ENCODE results near the gene SCNN1A. TPM values are rescaled to one million over a fixed set of nuclear protein-coding genes. Genes with fewer than 3 reads are reported as not detected.

SCNN1A gene
- total RNA-seq, 4 donors from 2014 or later, result 229 to 449 (median 336) TPM

DNA sequence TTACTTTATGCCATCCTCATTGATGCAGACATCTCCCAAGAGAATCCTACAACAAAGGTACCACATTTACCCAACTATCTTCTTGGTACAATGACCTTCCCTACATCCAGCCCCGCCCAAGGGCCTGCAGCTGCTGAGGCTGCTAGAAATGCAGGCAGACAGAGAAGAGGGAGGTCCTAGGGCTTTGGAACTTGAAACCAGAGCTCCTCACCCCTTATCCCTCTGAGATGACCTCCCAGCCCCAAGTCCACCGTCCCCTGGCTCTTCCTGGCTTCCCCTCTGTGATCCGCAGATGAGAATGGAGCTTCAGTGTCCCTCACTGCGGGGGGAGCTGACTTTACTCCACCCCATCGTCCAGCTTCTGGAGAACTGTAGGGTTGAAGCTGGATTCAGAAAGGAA lies 31.8 kb downstream of the SCNN1A start:
- WGBS, 2 donors, result 56 to 65% methylated on average over 5 of the region's 5 CpGs
- no peak for TF ChIP-seq POLR2A (IDR thresholded peaks at IDR 0.05)
- TF ChIP-seq, protein P1, sequence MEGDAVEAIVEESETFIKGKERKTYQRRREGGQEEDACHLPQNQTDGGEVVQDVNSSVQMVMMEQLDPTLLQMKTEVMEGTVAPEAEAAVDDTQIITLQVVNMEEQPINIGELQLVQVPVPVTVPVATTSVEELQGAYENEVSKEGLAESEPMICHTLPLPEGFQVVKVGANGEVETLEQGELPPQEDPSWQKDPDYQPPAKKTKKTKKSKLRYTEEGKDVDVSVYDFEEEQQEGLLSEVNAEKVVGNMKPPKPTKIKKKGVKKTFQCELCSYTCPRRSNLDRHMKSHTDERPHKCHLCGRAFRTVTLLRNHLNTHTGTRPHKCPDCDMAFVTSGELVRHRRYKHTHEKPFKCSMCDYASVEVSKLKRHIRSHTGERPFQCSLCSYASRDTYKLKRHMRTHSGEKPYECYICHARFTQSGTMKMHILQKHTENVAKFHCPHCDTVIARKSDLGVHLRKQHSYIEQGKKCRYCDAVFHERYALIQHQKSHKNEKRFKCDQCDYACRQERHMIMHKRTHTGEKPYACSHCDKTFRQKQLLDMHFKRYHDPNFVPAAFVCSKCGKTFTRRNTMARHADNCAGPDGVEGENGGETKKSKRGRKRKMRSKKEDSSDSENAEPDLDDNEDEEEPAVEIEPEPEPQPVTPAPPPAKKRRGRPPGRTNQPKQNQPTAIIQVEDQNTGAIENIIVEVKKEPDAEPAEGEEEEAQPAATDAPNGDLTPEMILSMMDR (IDR thresholded peaks at IDR 0.05), result no peak
- Histone ChIP-seq H3K27me3 (no peaks in the 10 kb centered on the region), H3K4me1 (peaks cover 35 to 70% of the 10 kb centered on the region in 2 donors), H3K27ac (peak overlapping the region; percentile 14 to 100 (median 100)), H3K9me3 (no peaks in the 10 kb centered on the region), H3K4me3 (replicated peaks in 1 of 3) (no peak overlapping the region), H3K36me3 (no peaks in the 10 kb centered on the region)
- DNase-seq, result no peak
- intact Hi-C loops (cut with DNase I), result no loop called here

DNA sequence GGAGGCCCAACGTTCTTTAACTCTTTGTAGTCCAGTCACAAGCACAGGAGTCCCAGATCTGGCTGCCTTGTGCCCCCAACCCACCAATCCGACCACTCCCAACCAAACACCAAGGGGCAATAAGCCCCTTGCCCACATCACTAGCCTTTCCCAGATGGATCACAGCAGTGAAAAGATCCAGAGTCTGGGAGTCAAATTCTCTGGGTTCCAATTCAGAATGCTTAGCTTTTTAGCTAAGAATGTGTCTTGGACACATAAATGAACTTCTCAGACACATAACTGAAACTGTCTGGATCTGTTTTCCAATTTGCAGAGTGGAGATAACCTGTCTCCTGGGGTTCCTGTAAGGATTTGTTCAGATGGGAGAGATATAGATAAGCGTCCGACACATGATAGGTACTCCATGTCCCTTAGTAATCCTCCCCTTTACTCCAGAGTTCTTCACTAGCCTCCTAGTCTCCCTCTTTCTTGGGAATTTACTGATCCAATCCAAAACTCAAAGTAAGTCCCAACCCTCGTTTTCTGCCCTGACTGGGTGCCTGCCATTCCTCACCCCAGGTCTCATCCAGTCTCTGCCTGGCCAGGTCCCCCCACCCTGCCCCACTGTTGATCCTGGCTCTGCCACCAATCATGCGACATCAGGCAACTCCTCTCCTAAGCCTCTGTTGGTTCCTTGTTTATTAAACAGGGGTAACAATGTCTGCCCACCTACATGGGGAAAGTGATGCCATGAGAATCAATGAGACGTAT lies 33.0 kb downstream of the SCNN1A start:
- TF ChIP-seq, protein P1 (IDR thresholded peaks at IDR 0.05), result no peak
- TF ChIP-seq POLR2A (IDR thresholded peaks at IDR 0.05), result no peak
- 50 to 51% methylated on average over 7 of the region's 7 CpGs for WGBS, 2 donors
- DNase-seq, result no peak
- Histone ChIP-seq H3K4me3 (replicated peaks in 1 of 3) (peak overlapping the region in 2 of 3 donors; percentile 66 to 95), H3K27me3 (no peaks in the 10 kb centered on the region), H3K4me1 (peaks cover 36 to 70% of the 10 kb centered on the region in 2 donors), H3K27ac (peak overlapping the region; percentile 98 to 100 (median 100)), H3K36me3 (no peaks in the 10 kb centered on the region), H3K9me3 (no peaks in the 10 kb centered on the region)
- intact Hi-C loops (cut with DNase I), result no loop called here

DNA sequence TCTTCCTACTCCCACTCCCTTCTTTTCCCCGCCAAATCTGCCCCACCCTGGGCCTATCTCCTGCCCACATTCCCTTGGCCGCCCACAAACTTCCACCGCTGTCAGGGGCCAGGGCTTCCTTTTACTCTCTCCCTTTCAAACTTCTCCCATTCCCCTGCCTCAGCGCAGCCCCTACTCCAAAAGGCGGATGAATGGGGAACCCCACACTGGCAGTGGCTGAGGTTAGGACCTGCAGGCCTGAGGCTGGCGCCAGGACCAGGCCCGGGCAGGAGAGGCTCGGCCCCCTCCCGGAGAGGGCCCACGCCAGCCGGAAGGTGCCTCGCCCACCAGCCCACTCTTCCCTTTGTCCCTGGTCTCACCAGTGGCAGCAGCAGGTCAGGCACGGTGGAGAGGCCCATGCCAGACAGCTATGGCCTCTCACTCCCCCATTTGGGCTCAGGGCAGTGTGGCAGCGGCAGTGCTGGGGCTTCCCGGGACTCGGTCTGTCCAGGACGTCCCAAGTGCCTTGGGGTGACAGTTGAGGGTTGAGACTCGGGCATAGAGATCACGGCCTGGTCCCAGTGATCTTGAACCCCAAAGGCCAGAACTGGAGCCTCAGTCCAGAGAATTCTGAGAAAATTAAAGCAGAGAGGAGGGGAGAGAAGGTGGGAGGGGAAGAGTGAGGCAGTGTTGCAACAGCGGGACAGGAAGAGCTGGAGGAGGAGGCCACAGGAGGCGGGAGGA lies 33.8 kb downstream of the SCNN1A start, which contains the start of gene TNFRSF1A:
Gene TNFRSF1A, minus strand, starts transcription at position 660 of the 723 bp plus-strand sequence. Its CDS starts 262 bp downstream, at position 398.
- peak; percentile 77 to 79 for DNase-seq
- no peaks in the 10 kb centered on the region for H3K36me3 ChIP-seq
- intact Hi-C loops (cut with DNase I), result no loop called here
- 0% methylated on average over 14 to 19 of the region's 21 CpGs for WGBS, 2 donors
- no peaks in the 10 kb centered on the region for H3K27me3 ChIP-seq
- H3K9me3 ChIP-seq, result no peaks in the 10 kb centered on the region
- H3K27ac ChIP-seq, result peak within 1 kb of the TSS; percentile 98 to 100 (median 100)
- peaks cover 40 to 70% of the 10 kb centered on the region in 2 donors for H3K4me1 ChIP-seq
- peak; percentile 41 to 89 for TF ChIP-seq POLR2A (IDR thresholded peaks at IDR 0.05)
- TF ChIP-seq, protein P1 (IDR thresholded peaks at IDR 0.05), result peak in 1 of 6 experiments; percentile 2
- H3K4me3 ChIP-seq (replicated peaks in 1 of 3), result peak within 1 kb of the TSS; percentile 66 to 95 (median 91)

DNA sequence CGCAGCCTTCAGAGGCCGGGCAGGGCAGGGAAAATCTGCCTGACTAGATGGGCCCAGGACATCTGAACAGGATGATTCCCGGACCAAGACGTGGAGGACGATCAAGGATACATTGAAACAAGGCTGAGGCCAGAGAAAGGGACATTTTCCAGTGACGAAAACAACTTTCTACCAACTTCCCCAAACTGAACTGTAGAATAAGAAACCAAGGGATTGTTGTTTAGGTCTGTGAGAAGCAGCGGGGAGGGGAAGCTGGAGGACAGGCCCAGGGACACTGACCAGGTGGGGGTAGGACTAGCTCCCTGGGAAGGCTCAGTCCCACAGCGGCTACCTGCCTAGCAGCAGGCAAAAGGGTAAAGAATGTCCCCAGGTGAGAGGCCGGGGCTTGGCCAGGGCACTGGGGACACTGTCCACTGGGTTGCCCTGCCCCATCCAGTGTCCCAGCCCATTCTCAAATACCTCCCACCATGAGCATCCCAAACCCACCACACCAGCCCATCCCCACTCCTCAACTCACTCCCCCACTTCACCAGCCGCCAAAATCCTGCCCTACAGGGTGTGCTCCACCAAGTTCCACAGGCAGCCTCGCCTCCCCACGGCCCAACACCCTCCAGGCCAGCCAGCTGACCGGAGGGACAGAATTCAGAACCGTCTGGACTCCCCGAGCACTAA lies 34.5 kb downstream of the SCNN1A start:
- 0 to 2% methylated on average over 15 of the region's 15 CpGs for WGBS, 2 donors
- no peaks in the 10 kb centered on the region for H3K27me3 ChIP-seq
- intact Hi-C loops (cut with DNase I), result no loop called here

More for the DNA sequence above, 34.5 kb downstream of the SCNN1A start:
- Histone ChIP-seq H3K27ac (peak overlapping the region; percentile 98 to 100 (median 100)), H3K36me3 (no peaks in the 10 kb centered on the region), H3K9me3 (no peaks in the 10 kb centered on the region), H3K4me1 (peaks cover 43 to 66% of the 10 kb centered on the region in 2 donors), H3K4me3 (replicated peaks in 1 of 3) (peak overlapping the region; percentile 66 to 95 (median 91))
- TF ChIP-seq, protein P1 (IDR thresholded peaks at IDR 0.05), result no peak
- no peak for TF ChIP-seq POLR2A (IDR thresholded peaks at IDR 0.05)
- DNase-seq, result peak in 1 of 2 donors; percentile 52

Data from thyroid gland (tissue), 4 donors.